ENCODE data around the gene OOSP3. TPM values are rescaled to one million over a fixed set of nuclear protein-coding genes. Genes with fewer than 3 reads are reported as not detected.

Gene OOSP3
- total RNA-seq, 1 donor from 2014 or later: not detected

GRCh38 chr11:59938132-59938531, 59.5 kb downstream of the OOSP3 start, which contains the start of gene OOSP1:
TSS of gene OOSP1 (plus strand) at chr11:59938432. CDS start at chr11:59938455, 23 bp downstream.
- peaks cover 8% of the 10 kb centered on the region for H3K27me3 Mint-ChIP-seq (ENCODE audit: low read depth)
- DNase-seq (ENCODE audit: low spot score): no peak
- TF ChIP-seq CTCF (IDR thresholded peaks at IDR 0.05): no peak
- H3K4me1 Mint-ChIP-seq (ENCODE audit: low read depth): no peaks in the 10 kb centered on the region
- H3K36me3 Mint-ChIP-seq (ENCODE audit: low read depth): no peaks in the 10 kb centered on the region
- H3K4me3 Mint-ChIP-seq (ENCODE audit: unreplicated experiment): no peak within 1 kb of the TSS
- no peaks in the 10 kb centered on the region for H3K9me3 Mint-ChIP-seq (ENCODE audit: low read depth)
- H3K27ac Mint-ChIP-seq (ENCODE audit: unreplicated experiment): no peak within 1 kb of the TSS

GRCh38 chr11:59938718-59939117, 60.1 kb downstream of the OOSP3 start:
- no peaks in the 10 kb centered on the region for H3K4me1 Mint-ChIP-seq (ENCODE audit: low read depth)
- H3K4me3 Mint-ChIP-seq (ENCODE audit: unreplicated experiment): no peak overlapping the region
- no peak for TF ChIP-seq CTCF (IDR thresholded peaks at IDR 0.05)
- DNase-seq (ENCODE audit: low spot score): no peak
- H3K36me3 Mint-ChIP-seq (ENCODE audit: low read depth): no peaks in the 10 kb centered on the region
- H3K27me3 Mint-ChIP-seq (ENCODE audit: low read depth): peaks cover 8% of the 10 kb centered on the region
- H3K27ac Mint-ChIP-seq (ENCODE audit: unreplicated experiment): no peak overlapping the region
- H3K9me3 Mint-ChIP-seq (ENCODE audit: low read depth): no peaks in the 10 kb centered on the region

GRCh38 chr11:59939482-59939881, 60.9 kb downstream of the OOSP3 start:
- H3K27me3 Mint-ChIP-seq (ENCODE audit: low read depth): peaks cover 8% of the 10 kb centered on the region
- H3K9me3 Mint-ChIP-seq (ENCODE audit: low read depth): no peaks in the 10 kb centered on the region
- no peak for TF ChIP-seq CTCF (IDR thresholded peaks at IDR 0.05)
- no peak for DNase-seq (ENCODE audit: low spot score)
- H3K27ac Mint-ChIP-seq (ENCODE audit: unreplicated experiment): no peak overlapping the region
- no peaks in the 10 kb centered on the region for H3K4me1 Mint-ChIP-seq (ENCODE audit: low read depth)
- no peak overlapping the region for H3K4me3 Mint-ChIP-seq (ENCODE audit: unreplicated experiment)
- H3K36me3 Mint-ChIP-seq (ENCODE audit: low read depth): no peaks in the 10 kb centered on the region

GRCh38 chr11:59941091-59941490, 62.5 kb downstream of the OOSP3 start:
- no peaks in the 10 kb centered on the region for H3K9me3 Mint-ChIP-seq (ENCODE audit: low read depth)
- no peak for DNase-seq (ENCODE audit: low spot score)
- H3K27me3 Mint-ChIP-seq (ENCODE audit: low read depth): peaks cover 8% of the 10 kb centered on the region
- H3K4me3 Mint-ChIP-seq (ENCODE audit: unreplicated experiment): no peak overlapping the region
- TF ChIP-seq CTCF (IDR thresholded peaks at IDR 0.05): no peak
- no peaks in the 10 kb centered on the region for H3K36me3 Mint-ChIP-seq (ENCODE audit: low read depth)
- peaks cover 3% of the 10 kb centered on the region for H3K4me1 Mint-ChIP-seq (ENCODE audit: low read depth)
- H3K27ac Mint-ChIP-seq (ENCODE audit: unreplicated experiment): no peak overlapping the region

- peaks cover 3% of the 10 kb centered on the region for H3K4me1 Mint-ChIP-seq (ENCODE audit: low read depth)
- TF ChIP-seq CTCF (IDR thresholded peaks at IDR 0.05): no peak
- no peaks in the 10 kb centered on the region for H3K36me3 Mint-ChIP-seq (ENCODE audit: low read depth)
- no peaks in the 10 kb centered on the region for H3K9me3 Mint-ChIP-seq (ENCODE audit: low read depth)
- peaks cover 10% of the 10 kb centered on the region for H3K27me3 Mint-ChIP-seq (ENCODE audit: low read depth)
- no peak for DNase-seq (ENCODE audit: low spot score)
- no peak overlapping the region for H3K27ac Mint-ChIP-seq (ENCODE audit: unreplicated experiment)
- H3K4me3 Mint-ChIP-seq (ENCODE audit: unreplicated experiment): no peak overlapping the region
These were observed 65.6 kb downstream of the OOSP3 start for GRCh38 chr11:59943997-59944714.
